IPS-NIHi7 (cell line): ENCODE data around the gene SLCO3A1.

Source experiments
- DNase-seq: peaks from one replicate; pipeline ENCODE4 v3.0.0; 2012; ENCODE audit warnings: mixed read lengths; ENCODE audit errors: extremely low spot score

The SLCO3A1 gene

GRCh38 chr15:92002666-92003065, 149.2 kb downstream of the SLCO3A1 start:
- DNase-seq, result no peak

DNA sequence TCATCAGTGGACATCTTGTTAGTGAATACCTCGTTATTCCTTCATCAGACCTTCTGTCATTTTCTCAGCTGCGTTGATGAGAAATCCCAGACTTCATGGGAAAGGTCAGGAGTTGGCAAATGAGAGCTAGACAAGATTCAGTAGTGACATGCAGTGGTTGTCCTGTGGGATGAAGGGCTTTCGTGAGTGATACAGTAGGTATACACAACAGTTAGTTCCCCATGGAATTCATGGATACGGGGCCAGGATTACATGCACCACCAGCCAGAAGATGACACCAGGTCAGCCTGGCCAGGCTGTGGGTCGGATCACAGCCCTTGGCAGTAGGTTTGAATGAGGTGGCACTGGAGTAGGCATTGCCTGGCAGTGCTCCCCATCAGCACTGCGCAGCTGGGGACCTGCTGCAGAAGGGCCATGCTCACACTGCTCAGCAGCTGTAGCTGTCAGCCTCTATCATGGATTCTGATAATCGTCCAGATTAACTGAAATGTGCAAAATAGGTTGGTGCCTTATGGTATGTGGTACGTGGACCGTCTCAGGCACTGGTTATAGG, 150.1 kb downstream of the SLCO3A1 start:
- DNase-seq, result no peak

DNA sequence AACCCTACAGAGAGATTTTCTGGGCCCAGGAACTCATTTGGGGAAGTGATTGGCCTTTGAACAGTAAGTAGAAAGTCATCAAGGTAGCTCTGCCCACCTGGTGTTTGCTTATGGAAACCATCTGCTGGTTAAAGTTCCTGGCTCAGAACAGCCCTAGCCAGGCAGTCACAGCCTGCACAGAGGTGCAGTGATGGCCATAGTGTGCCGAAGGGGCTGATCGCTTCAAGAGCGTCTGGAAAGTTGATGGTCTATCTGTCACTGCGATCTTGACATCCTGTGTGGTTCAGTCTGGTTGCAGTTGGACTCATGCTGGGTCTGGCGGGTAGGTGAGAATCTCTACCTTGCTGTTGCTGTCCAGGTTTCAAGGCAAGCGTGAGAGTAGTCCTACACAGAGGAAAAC, 151.6 kb downstream of the SLCO3A1 start:
- DNase-seq, result no peak

- no peak for DNase-seq
These were observed 152.9 kb downstream of the SLCO3A1 start for GRCh38 chr15:92006186-92007028.

DNA sequence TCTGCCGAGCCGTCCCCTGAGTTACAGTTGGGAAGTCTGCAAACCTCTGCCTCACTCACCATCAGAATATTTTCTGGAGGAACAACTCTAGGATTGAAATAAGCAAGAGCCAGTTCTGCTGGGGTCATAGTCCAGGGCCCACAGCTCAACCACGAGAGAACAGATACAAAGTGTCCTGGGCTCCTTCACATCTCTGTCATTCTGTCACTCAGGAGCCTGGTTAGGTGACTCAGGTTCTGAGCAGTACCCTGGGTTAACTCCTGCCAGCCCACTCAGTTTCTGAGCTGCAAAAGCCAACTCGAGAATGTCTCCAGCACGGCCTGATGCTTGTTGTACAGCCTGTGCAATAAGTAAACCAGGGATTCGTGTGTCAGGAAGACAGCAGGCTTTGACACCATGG, 155.7 kb downstream of the SLCO3A1 start:
- DNase-seq, result no peak

DNA sequence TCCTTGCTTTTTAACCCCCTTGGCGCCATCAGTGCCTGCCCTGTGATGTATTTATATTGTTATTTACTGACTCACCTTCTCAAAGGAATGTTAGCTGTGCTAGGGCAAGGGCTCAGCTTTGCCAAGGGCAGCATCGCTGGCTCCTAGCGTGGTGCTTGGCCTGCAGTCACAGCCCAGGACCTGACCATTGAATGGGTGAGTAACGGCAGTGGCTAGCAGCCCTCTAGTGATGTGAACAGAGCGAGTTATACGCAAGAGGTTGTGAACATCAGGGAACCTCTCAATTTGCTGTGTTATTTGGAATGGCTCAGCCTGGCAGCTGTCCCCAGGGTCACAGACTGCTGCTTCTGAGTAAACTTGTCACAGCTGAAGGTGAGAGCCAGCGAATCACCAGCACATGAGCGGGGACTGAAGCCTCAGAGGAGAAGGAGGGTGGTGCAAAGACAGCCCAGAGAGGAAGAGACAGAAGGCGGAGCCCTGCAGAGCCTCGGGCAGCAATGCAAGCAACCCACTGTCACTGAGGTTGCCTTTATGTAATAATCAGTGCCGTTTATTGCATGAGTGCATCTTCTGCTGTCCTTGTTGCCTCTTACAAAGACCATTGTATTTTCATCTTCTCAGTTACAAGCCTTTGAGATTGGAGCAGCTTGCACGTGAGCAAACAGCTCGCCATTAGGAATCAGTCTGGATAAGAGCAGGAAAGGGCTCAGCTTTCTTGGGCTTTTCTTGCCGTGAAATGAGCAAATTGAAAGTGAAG, 158.3 kb downstream of the SLCO3A1 start:
- no peak for DNase-seq

DNA sequence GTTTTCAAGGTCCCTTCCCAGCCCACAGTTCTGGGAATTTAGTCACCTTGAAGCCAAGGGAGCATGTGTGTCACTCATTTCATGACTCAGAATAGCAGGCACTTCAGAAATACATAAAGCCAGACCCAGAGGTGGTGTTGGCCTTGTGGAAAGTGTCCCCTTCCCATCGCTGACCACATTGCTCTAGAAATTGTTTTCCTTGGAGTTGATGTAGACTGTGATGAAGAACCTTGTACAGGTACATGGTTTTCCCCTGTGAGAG, 158.8 kb downstream of the SLCO3A1 start:
- no peak for DNase-seq

- DNase-seq, result no peak
These were observed 159.4 kb downstream of the SLCO3A1 start for GRCh38 chr15:92012881-92013280.

GRCh38 chr15:92014281-92015030, 160.9 kb downstream of the SLCO3A1 start:
- no peak for DNase-seq

GRCh38 chr15:92017882-92018534, 164.5 kb downstream of the SLCO3A1 start:
- no peak for DNase-seq

DNA sequence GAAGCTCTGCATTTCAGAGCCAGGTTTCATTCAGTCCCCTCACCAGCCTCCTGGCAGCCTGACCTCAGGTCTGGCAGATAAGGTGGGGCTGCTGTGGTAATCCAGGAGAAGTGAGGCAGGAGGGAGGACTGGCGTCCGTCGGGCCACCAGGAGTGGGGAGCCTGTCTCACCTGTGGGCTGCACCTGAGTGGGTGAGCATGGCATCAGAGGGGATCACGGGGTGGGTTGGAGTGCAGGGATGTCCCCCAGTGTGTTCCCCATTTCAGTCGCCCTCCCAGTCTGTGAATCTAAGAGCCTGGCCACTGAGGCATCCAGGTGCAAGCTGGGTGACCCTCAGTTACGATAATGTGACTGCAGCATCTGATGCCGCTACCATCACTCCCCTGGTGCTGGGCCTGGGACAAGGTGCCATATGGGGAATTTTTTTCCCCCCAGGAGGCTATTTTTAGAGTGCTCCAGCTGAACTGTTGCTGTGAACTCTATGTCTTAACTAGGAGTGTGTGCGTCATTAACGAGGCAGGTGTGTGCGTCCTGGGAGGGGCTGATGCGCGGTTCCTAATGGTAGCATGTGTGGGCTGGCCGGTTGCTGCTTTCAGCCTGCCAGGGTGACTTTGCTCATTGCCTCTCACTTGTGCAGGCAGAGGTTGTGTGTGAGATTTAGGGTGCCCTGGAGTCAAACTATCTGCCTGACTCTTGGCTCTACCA, 165.2 kb downstream of the SLCO3A1 start:
- DNase-seq, result no peak

GRCh38 chr15:92019706-92020105, 166.2 kb downstream of the SLCO3A1 start:
- no peak for DNase-seq

- no peak for DNase-seq
These were observed 166.7 kb downstream of the SLCO3A1 start for GRCh38 chr15:92020207-92020606.

GRCh38 chr15:92020804-92021203, 167.3 kb downstream of the SLCO3A1 start:
- no peak for DNase-seq

DNA sequence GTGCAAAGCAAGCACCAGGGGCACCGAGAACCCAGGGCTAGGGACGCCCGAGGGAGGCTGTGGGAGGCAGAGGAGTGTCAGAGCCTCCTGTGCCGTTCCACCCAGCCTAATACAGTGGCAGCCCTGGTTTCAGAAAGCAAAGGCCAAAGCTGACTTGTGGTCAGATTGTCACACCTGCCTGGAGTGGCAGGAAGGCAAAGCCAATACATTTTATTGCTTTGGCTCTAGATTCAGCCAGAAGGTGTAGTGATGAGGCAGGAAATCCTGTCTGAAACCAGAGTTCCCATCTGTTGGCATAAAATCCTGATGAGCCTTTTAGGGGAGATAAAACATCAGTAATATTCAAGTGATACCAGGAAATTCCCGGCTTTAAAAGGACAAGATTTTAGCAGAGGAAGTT, 168.3 kb downstream of the SLCO3A1 start:
- DNase-seq, result no peak

- DNase-seq, result no peak
These were observed 170.5 kb downstream of the SLCO3A1 start for GRCh38 chr15:92023965-92024364.

DNA sequence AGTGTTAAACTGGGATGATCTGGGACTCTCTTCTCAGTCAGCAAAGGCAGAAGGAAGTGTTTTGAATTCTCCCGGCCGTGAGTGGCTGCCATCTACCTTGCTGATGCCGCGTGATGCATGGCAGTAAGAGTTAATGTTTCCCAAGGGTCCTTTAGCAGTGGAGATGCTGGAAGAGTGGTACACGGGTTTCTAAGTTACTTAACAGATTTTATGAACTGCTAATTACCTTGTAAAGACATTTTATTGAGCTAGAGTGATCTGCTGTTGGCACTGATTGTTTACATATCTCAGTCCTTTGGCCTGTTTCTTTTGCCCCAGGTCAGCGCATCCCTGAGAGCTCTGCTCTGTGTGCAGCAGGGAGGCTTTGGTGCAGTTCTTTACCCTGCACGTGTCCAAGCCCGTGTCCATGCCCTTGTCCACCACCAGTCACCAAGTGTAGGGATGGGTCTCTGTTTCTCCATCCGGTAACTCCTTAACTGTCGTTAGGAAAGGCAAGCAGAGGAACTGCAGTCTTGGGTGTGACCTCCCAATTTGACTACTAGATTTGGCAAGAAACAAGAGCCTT, 172.3 kb downstream of the SLCO3A1 start:
- DNase-seq, result no peak

- DNase-seq, result no peak
These were observed 174.8 kb downstream of the SLCO3A1 start for GRCh38 chr15:92028389-92028724.

- no peak for DNase-seq
These were observed 176.3 kb downstream of the SLCO3A1 start for GRCh38 chr15:92029767-92030166.

DNA sequence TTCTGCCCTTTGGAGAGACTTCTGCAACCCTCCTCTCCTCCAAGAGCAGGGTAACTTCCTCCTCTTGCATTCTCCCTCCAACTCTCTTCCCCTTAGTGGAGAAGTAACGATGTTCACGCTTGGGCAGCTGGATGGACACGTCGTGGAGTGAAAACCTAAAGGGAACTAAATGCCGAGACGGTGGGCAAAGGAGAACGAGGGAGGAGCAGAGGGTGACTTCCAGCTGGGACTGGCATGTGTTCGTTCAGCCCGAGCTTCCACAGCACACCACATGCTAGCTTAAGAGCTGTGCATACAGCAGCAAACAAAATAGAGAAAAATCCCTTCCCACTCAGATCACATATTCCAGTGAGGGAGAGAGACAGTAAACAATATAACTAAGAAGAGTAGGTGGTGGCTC, 179.8 kb downstream of the SLCO3A1 start:
- no peak for DNase-seq

DNA sequence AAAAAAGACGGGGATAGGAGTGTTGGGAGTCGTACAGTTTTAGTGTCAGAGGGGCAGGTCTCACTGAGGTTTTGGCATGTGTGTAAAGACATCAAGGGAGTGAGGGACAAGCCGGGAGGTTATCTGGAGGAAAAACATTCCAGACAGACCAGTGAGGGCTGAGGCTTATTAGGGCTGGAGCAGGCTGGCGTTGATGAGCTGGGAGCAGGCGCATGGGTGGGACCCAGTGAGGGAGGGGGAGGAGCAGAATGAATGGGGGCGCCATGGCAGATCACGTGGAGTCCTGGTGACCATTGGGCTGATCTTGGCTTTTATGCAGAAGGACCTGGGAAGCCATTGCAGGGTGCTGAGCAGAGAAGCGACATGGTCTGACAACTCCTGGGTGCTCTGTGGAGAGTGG, 180.2 kb downstream of the SLCO3A1 start:
- no peak for DNase-seq
